NCI-H2107 treated with DMSO at 0.1 percent for 48 hours (cell line): ENCODE data around the gene LAD1.

ENCODE experiments used
- DNase-seq: peaks from one replicate; lab custom pipeline; 2025; ENCODE audit not compliant: unreplicated experiment; lab: John Stamatoyannopoulos, UW

The LAD1 gene

DNA sequence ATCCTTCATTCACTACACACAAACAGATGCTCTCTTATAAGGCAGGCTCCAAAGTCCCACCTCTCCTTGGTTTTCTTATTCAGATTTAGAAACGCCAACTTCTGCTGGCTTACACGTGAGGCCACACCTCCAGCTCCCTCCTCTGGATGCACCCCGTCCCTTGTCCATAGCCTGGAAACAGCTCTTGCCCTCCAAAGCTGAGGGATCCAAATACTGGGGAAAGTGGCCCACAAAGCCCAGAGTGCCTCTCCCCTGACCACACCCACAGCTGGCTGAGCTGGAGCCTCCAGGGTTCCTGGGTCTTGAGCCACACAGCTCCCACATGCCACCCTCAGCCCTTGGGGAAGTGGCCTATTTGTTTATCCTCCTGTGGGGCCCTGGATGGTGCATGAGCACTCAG is 4.5 kb downstream of the LAD1 start:
- DNase-seq: no peak

DNA sequence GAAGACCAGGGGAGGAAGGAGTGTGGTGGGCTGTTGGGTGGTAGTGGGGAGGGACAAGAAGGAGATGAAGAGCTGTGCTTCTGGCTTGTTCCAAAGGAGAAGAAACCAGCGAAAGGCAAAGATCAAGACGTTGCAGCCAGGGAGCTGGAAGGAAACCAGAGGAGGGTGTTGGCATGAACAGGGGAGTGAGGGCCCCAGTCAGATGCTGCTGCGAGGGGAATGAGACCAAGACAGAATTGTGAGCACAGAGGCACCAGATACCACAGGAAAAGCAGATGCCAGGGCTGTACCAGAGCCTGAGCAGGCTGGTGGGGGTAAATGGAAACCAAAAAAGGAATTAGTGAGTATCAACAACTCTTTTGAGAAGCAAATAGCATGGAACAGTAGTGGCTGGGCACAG is 6.0 kb downstream of the LAD1 start:
- no peak for DNase-seq

DNA sequence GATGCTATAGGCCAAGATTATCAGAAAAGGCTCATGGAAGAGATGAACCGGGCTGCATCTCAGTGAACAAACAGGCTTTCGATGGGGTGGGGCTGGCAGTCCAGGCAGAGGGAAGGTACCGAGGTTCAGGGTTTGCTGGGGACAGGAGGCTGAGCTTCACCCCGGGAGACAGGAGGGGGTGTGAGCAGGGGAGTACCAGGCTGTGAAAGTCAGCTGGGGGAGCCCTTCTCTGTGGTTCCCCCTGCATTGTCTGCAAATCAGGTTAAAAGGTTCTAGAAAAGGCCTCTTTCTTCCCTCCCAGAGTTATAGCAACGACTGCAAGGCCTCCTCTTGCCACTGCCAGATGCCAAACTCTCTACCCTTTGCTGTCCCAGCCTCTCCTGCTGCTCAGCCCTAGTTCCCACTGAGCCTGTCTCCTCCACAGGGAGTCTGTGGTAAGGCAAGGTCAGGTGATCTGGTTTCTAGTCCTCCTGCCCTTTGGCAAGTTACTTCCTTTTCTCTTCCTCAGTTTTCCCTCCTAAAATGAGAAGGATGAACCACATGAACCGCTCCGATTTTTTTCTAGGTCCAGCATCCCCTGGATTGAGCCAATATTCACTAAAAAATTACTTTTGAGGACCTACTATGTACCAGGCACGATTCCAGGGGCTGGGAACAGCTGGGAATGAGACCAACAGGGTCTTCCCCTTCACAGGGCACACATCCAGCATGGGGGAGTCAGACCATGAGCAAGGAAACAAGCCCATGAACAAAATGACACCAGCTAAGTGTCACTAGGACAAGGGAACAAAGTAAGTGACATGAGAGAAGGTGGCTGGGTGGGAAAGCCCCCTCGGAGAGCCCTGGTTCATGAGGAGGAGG is 7.2 kb downstream of the LAD1 start:
- peak; percentile 78 for DNase-seq

DNA sequence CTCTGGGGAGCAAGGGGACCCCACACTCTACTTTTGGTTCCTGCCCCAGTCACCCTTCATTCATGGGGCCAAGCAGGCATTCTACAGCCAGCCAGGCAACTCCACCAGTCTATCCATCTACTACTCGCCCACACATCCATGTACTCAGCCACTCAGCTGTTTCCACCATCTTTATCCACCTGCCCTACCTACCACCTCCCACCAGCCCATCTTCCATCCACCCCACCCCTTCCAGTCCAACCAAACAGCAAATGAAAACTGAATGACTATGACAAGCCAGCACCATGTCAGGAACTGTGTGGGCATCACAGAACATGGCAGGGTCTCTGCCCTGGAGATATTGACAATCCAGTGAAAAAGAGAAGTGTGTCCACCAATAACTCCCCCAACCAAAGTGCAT is 7.9 kb downstream of the LAD1 start:
- DNase-seq: no peak

DNA sequence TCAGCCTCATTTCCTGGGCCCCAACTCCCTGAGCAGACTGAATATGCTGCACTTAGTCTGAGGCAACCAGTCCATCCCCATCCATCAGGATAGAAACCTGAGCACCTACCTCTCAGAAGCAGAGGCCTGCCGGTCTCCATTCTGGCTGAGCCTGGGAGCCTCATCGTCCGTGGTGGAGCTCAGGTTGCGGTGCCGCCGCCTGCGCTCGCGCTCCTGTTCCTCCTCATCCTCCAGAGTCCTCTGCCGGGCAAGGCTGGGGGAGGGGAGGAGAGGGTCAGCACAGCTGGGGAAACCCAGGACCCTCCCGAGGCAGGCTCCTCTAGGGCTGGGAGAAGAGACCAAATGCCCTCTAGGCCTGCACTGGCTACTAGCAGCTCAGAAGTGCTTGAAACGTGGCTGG is 10.1 kb downstream of the LAD1 start:
- peak; percentile 24 for DNase-seq

DNA sequence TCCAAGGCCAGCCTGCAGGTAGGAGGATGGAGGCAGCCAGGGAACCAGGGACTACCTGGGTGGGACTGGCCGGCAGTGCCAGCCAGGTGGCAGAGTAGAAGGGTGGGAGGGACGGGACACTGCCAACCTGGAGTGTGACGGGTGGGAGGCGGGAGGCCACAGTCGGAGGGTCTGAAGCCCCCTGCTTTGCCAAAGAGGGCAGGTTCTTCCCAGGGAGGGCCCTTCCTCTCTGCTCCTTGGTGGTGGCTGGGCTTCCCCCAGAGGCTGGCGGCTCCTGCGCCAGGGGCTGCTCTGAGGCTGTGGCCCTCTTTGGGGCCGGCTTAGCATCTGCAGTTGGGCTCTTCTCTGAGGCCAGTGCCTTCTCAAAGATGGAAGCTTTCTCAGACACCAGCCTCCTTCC is 12.9 kb downstream of the LAD1 start:
- DNase-seq: no peak

DNA sequence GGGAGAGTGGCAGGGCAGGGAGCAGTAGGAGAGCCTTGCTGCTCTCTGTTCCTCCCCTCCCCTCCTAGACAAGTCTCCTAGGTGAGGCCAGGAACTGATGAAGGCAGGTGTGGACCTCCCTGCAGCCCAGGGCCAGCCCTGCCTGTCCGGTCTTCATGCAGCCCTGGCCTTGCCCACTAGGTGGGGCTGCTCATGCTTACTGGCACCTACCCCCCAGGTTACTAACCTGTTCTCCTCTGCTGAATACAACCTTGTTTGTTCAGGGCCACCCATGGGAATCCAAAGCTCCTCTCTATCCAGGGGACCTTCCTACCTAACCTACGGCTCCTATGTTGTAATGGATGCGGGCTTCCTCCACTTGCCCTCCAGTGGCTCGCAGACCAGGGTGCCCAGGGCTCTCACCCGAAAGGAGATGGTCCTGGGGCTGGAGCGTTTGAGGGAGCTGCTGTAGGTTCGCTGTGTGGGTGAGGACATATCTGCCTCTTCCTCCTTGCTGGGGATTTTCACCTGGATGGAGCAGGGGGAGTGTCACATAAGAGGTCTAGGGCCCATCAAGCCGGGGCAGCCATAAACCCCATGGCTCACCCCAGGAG is 13.7 kb downstream of the LAD1 start:
- DNase-seq: peak; percentile 89

DNA sequence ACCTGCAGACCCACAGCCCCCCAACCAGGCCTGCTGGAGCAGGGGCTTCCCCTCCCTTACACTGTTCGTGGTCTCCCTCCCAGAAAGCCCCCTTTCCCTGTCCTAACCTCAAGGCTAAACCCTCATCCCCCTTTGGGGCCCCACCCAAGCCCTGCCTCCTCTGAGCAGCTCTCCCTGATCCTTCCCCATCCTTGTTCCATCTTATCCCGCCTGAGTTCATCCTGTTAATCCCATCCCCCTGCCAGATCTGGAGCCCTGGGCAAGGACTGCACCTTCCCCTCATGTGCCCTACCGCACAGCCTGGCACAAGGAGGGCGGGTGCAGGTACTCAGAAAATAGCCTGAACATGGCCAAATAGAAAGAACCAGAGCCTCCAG is 14.7 kb downstream of the LAD1 start:
- DNase-seq: no peak

DNA sequence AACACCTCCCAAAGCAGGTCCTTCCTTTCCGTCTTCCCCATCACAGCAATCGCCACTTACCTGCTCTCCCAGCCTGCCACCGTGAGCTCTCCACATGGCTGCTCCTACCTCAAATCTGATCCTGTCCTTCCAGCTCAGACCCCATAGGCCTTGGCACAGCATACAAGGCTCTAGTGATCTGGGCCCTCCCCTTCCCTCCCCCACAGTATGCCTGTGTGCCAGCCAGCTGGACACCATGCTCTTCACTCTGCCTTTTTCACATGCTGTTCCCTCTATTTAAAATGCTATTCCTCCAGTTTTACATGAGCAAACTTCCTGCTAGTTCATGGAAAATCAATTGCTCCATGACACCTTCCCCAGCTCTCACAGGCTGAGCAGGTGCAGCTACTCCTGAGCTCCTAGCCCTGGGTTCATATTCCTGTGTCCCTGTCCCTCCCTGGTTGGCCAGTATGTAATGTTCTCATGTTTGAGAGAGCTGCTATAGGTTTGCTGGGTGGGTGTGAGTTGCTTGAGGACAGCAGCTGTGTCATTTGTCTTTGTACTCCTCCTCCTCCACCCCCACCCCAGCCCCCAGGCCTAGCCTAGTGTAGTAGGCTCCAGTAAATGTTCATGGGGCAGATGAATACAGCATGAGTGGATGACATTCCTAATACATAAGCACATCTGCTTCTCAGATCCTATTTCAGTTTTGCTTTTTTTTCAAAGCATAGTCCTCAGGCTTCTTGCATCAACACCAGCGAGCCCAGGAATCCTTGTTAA is 15.3 kb downstream of the LAD1 start:
- DNase-seq: peak; percentile 99

DNA sequence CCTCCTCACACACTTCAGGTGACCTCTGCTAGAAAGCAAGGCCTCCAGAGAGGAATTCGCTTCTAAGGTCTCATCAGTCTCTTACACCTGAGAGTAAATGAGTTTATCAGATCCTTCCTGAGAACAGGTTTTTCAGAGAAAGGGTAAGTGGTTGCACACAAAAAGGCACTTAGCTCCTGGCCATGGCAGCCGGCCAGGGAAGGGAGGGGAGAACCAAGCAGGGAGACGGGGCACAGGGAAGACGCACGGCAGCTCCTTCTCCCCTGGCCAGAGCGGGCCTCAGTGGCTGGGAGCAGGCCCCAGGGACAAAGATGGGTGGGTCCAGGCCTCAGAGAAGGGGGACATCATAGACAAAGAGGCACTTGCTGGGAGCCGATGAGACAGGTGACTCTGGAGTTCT is 18.0 kb downstream of the LAD1 start:
- DNase-seq: peak; percentile 85

DNA sequence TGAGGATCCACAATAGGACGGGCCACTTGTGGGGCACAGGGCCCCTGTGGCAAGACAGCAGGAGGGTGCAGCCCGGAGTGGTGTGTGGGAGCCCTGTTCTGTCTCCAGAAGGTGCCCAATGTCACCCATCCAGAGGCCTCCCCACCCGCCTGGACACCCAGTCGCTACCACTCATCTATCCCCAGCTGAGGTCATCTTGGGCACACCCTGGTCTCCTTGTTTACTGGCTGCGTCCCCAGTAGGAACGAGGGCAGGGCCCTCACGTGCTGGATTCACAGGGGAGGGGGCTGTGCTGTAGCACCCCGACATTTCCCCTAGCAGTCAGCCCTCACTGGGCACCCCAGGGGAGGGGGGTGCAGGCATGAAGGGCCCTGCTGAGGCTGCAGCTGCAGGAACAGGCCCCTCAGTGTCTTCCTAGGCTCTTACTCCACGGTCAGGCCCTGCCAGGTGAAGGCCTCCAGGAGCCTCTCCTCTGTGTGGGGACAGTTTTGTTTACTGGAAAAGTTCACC is 19.3 kb downstream of the LAD1 start:
- no peak for DNase-seq

DNA sequence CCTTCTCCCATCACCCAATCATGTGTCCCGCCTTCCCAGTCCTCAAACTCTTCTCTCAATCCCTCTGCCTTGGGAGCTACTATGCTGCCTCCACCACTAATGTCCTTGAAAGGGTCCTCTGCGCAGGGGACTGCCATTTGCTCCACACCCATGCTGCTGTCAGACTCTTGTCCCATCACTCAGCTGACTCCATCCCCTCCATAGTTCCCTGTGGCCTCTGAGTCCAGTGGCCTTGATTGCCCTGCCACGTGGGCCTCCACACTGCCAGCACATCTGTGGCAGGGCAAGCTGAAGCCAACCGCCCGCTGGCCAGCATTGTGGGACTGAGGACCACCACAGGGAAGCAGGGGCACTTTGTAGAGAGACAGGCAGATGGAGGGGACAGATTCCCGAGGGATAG is 20.3 kb downstream of the LAD1 start:
- no peak for DNase-seq

DNA sequence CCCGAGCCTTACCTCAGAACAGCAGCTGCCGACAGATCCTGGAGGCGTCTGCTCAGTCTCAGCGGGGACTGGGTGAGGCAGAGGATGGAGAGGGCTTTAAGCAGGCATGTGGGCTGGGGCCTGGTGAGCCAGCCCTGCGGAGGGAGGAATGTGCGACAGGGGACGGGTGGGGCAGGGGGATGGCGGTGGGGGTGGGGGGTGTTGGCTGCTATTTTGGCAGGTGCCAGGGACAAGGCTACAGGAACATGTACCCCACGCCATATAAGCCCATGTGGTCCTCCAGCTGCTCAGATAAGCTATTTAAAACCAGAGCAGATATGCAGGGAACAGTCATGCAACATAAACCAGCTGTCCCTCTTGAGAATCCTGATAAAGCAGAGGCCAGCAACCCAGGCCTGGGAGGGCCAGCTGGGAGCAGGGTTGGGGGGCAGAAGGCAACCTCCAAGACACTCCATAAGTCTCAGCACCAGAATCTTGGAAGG is 21.5 kb downstream of the LAD1 start, which contains the start of gene TNNT2:
TSS of gene TNNT2 (minus strand) at position 70 of the 482 bp plus-strand sequence. CDS start 4,426 bp downstream, outside the sequence.
- no peak for DNase-seq

DNA sequence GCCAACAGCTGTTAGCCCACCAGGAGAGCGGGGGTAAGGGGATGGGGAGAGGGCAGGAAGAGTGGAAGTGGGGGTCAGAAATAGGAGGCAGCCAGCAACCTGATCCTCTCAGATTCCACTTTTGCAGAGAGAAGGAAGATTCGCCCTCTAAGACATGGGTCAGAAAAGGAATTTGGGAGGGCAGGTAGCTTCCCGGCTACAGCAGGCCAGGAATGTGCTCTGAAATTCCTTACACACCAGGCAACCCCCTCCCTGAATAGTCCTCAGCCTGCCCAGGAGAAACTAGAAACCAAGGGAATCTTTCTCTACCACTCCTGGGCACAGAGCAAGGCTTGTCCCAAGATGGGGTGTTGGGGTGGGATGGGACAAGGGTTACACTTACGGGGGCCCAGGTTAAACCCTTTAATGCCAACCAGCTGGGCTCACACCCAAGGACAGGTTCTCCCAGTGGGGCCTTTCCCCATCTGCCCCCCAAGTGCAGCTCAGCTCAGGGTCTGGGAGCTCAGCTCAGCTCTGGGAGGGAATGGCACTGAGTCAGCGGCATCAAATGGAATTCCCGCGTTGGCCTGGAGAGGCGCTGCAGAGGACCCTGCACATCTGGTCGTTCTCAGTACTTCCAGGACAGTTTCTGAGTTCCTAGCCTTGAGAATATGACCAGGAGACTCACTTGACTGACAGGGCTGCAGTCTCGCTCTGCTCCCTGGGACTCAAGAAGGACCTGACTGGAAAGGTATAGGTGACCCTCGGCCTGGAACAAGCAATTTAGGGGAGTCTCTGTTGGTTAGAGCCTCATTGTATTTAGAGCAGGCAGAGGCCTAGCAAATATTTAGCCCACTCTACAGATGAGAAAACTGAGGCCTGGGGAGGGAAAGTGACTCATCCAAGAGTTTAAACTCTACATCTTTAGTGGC is 22.4 kb downstream of the LAD1 start:
- DNase-seq: no peak

DNA sequence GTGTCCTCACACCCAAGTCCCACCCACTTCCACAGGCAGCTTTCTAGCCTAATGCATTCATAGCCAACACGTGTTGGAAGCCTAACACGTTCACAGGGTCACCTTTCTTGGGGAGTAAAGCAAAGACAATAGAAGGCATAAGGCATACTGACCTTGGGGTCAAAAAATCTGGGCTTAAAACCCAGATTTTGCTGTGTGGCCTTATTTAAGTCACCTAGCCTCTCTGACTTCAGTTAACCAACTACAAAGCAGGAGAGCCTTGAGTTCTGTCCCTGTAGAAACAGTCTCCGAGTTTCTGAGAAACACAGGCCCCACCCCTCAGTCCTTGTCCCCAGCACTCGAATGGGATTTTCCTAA is 23.0 kb downstream of the LAD1 start:
- no peak for DNase-seq

DNA sequence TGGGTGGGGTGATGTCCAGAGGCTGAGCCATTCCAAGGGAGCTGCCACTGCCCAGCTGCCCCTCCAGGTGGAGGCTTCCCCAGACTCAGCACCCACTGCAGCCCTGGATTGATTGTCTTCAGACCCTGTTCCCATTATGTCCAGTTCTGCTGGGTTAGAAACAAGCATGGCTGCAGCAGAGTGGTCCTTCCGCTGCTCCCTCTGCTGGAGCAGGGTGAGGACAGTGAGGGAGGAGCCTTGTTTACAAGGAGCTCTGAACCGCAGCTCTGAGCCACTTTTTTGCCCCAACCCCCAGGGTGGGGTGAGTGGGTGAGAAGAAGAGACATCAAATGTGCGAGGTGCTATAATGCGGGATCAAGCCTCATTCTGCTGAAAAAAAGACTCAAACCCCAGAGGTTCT is 24.0 kb downstream of the LAD1 start:
- no peak for DNase-seq

DNA sequence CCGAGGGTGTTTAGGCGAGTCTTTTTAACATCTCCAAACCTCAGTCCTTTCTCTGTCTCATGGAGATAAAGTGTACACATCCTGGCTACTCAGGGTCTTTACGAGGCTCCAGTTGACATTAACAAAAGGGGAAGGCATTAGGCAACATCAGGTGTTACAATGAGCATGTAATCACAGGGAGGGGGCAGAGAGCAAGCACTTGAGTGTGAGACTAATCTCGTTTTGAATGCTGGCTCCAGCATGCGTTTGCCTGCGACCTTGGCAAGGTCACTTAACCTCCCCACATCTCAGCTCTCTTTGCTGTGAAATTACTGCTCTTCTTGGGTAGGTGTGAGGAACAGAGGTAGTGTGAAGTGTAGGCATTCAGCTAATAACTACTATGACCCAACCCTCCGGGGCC is 24.8 kb downstream of the LAD1 start:
- peak; percentile 60 for DNase-seq

DNA sequence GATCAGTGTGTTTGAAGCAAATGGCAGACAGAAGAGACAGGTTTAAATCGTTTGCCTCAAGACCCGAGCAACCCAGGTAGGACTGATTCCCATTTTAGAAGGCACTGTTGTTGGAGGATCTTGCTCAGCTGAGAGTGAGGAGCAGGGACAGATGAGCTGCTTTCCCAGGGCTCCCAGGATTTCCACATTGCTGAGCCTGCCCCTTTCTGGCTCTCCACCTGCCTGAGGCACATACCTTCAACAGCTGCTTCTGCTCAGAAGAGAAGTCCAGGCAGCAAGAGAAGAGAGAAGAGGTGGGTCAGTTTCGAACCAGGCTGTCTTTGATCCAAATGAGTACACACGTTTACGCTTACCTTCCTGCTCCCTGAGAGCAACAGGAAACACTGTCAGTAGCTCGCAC is 27.3 kb downstream of the LAD1 start:
- no peak for DNase-seq

DNA sequence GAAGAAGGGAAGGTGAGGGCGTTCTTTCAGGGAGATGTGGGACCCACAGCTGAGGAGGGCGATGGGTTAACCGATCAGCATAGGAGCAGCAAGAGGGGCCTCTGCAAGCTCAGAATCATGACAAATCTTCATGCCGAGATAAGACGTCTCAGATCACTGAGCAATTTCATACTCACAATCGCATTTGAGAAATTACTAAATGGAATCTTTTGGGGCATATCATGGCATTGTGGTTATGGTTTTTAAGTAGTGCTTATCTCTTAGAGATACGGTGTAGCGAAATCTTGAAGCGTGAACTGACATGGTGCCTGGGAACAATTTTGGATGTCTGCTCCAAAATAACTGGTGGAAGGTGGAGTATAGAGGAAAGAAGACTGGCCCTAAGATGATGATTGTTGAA is 27.8 kb downstream of the LAD1 start:
- no peak for DNase-seq

DNA sequence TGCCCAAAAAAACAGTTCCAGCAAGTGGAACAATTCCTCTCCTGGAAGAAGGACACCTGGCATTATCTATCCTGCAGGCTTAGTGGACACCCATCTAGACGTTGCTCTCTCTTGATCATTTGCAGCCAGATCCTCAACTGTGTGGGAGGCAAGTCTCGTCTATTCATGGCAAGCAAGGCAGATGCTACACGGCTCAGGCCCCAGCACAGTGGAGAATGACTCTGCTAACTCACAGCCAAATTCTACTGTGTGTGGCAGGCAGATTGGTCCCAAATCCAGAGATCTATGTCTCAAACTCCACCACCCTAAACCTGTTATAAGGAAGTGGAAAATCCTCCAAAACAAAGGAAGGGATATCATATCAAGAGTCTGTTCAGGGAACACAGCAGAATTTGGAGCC is 28.6 kb downstream of the LAD1 start:
- no peak for DNase-seq

DNA sequence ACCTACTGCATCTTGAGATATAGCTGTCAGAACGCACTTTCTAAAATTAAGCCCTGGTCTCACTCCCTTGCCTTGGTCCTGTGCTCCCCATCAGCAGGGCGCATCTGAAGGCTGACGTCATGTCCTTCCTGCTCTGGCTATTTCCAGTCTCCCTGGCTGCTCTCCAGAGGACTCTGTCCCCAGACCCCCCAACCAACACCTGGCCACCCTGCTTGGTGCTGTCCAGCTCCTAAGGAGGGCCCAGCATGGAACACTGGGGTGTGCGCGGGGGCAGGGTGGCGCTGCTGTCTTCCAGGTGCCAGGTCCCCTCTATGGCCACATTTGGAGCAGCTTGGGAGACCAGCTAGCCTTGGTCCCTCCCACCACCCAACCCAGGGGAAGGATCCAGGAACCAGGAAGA is 29.9 kb downstream of the LAD1 start:
- no peak for DNase-seq
